Measurements from ENCODE around the gene FHAD1. TPM values are rescaled to one million over a fixed set of nuclear protein-coding genes. Genes with fewer than 3 reads are reported as not detected.

FHAD1 gene
- total RNA-seq, 1 donor: 0.63 TPM

- no peak for DNase-seq (ENCODE audit: low read depth)
- no peak for TF ChIP-seq CTCF (IDR thresholded peaks at IDR 0.05; ENCODE audit: insufficient read depth, low read length)
- H3K4me3 ChIP-seq (ENCODE audit: low read depth, low read length): no peak overlapping the region
Observed at GRCh38 chr1:15256584-15256983, 9.6 kb downstream of the FHAD1 start.

GRCh38 chr1:15257309-15257708 is 10.3 kb downstream of the FHAD1 start:
- TF ChIP-seq CTCF (IDR thresholded peaks at IDR 0.05; ENCODE audit: insufficient read depth, low read length): no peak
- no peak overlapping the region for H3K4me3 ChIP-seq (ENCODE audit: low read depth, low read length)
- no peak for DNase-seq (ENCODE audit: low read depth)

- no peak for DNase-seq (ENCODE audit: low read depth)
- TF ChIP-seq CTCF (IDR thresholded peaks at IDR 0.05; ENCODE audit: insufficient read depth, low read length): no peak
Observed at GRCh38 chr1:15258833-15259621, 12.0 kb downstream of the FHAD1 start.

GRCh38 chr1:15259622-15260007 is 12.6 kb downstream of the FHAD1 start:
- TF ChIP-seq CTCF (IDR thresholded peaks at IDR 0.05; ENCODE audit: insufficient read depth, low read length): no peak
- no peak for DNase-seq (ENCODE audit: low read depth)
- no peak overlapping the region for H3K4me3 ChIP-seq (ENCODE audit: low read depth, low read length)

More at GRCh38 chr1:15258833-15259621, 12.0 kb downstream of the FHAD1 start:
- H3K4me3 ChIP-seq (ENCODE audit: low read depth, low read length): no peak overlapping the region

GRCh38 chr1:15260418-15261154 is 13.6 kb downstream of the FHAD1 start:
- no peak for TF ChIP-seq CTCF (IDR thresholded peaks at IDR 0.05; ENCODE audit: insufficient read depth, low read length)
- no peak overlapping the region for H3K4me3 ChIP-seq (ENCODE audit: low read depth, low read length)
- DNase-seq (ENCODE audit: low read depth): peak; percentile 63

GRCh38 chr1:15261155-15262002 is 14.4 kb downstream of the FHAD1 start:
- no peak for DNase-seq (ENCODE audit: low read depth)
- TF ChIP-seq CTCF (IDR thresholded peaks at IDR 0.05; ENCODE audit: insufficient read depth, low read length): no peak
- no peak overlapping the region for H3K4me3 ChIP-seq (ENCODE audit: low read depth, low read length)
